ENCODE measurements around the gene AQP7.
"Not testable (repeated sequence)": the region's sequence is repeated elsewhere in the genome, so short reads cannot be mapped to it uniquely, and the experiment has no call there.

AQP7 gene

GRCh38 chr9:33366979-33367480 lies 35.3 kb downstream of the AQP7 start:
- DNase-seq: no peak

DNA sequence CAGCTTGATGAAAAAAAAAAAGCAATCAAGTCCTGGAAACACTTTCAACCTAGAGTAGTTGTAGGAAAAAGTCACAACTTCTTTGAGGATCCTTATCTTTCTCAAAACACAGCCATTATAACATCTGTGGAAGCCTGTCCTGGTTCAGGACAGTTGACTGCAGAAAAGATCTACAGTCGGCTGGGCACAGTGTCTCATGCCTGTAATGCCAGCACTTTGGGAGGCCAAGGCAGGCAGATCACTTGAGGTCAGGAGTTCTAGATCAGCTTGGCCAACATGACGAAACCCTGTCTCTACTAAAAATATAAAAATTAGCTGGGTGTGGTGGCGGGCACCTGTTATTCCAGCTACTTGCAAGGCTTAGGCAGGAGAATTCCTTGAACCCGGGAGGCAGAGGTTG lies 37.6 kb downstream of the AQP7 start:
- not testable (repeated sequence) for DNase-seq

DNA sequence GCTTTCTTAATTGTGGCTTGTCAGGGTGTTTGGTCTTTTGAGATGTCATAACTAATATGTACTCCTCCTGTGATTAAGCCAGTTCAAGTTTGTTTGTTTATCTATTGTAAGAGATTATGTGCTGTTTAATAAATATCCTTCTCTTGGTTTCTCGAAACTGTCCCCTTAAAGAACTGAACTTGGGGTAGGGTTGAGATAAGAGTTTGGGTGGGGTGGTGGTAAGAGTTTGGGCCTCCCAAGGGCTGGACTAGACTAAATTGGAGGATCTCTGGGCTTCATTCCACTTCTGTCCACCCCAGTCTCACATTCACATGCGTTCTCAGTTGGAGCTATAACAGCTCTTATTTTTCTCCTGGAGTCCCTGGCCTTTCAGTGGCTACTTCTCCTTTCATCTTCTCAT lies 38.2 kb downstream of the AQP7 start:
- DNase-seq: no peak

- DNase-seq: not testable (repeated sequence)
Observed at GRCh38 chr9:33358641-33359040, 43.7 kb downstream of the AQP7 start.

DNA sequence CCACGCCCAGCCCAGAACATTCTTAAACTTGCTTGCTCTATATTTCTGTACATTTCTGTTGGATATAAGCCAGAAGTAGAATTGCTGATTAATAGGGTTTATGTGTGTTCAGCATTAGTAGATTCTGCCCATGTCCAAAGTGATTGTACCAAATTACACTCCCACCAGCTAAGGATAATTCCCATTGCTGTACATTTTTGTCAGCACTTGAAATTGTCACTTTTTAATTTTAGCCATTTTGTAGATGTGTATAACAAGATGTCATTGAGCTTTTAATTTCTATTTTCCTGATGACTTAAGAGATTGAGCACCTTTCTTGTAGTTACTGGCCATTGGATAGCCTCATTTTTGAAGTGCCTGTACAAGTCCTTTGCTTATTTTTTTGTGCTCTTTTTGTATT lies 46.4 kb downstream of the AQP7 start:
- DNase-seq: no peak

DNA sequence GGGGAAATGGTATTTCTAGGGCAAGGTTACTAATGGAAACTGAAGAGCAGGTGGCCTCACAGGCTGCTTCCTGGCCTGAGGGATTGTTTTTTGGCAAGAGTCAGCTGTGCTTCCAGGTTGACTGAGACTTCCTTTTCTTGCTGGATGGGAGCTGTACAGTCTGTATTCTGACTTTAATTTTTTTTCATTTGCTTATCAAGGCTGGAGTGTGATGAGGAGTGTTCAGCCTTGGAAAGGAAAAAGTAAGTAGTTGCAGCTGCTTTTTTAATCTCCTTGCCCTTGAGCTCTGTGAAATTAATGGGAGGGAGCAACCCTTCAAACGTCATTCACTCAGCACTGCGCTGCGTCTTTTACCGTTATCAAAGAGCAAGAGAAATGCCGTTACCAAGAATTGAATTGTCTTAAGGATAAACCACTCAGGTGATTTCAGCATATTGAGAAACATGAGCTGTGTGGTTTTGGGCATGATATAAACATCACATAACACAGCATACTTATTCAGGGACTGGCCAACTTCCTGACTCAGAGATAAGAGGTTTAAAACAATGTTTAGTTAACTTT lies 47.6 kb downstream of the AQP7 start:
- DNase-seq: no peak

DNA sequence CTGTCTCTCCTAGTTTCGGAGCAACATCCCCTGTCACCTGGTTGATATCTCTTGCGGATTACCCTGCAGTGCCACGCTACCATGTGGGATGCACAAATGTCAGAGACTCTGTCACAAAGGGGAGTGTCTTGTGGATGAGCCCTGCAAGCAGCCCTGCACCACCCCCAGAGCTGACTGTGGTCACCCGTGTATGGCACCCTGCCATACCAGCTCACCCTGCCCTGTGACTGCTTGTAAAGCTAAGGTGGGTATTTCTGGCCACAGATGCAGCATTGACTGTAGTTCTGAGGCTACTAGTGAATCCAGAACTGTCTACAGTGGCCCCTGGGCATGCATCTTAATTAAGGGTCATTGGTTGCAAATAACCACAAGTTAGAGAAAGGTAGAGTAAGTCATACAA lies 50.8 kb downstream of the AQP7 start:
- DNase-seq: no peak

- DNase-seq: peak in 1 of 3 donors; percentile 2
Observed at GRCh38 chr9:33350310-33350709, 52.1 kb downstream of the AQP7 start.

- no peak for DNase-seq
Observed at GRCh38 chr9:33349743-33350142, 52.6 kb downstream of the AQP7 start.

GRCh38 chr9:33348998-33349397 lies 53.4 kb downstream of the AQP7 start:
- DNase-seq: no peak

DNA sequence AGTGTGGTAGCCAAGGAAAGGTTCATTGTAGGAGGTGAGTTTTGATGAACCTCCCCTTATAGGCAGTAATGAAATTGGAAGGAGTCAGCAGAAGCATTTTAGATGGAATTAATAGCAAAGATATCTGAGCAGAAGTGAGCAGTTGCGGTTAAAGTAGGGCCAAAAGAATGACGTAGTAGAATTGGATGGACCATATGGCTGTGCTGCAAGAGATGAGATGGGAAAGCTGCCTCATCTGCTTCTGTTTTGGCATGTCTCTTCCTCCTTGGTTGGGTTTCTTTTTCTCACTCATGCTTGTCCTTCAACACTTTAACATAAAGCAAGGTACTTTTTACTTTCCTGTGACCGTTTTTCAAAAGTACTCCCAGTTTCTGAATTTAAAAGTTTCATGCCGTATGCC lies 55.8 kb downstream of the AQP7 start:
- no peak for DNase-seq

DNA sequence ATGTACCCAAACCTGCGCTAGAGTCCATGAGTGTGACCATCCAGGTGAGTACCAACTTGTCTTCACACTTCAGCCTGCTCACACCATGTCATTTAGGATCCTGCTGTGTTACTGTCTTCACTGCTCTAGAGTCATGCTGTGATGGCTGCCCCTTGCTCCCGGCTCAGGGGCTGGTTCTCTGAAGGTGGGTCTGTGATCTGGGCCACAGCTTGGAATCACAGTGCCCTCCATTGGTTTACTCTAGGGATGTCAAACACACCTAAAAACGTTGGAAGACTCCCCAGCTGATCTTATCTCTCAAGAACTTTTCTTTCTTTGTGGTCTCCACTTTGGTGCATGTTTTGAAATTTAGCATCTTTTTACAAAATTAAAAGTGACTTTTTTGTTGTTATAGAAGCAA lies 58.2 kb downstream of the AQP7 start:
- no peak for DNase-seq

GRCh38 chr9:33341182-33341581 lies 61.2 kb downstream of the AQP7 start:
- no peak for DNase-seq

DNA sequence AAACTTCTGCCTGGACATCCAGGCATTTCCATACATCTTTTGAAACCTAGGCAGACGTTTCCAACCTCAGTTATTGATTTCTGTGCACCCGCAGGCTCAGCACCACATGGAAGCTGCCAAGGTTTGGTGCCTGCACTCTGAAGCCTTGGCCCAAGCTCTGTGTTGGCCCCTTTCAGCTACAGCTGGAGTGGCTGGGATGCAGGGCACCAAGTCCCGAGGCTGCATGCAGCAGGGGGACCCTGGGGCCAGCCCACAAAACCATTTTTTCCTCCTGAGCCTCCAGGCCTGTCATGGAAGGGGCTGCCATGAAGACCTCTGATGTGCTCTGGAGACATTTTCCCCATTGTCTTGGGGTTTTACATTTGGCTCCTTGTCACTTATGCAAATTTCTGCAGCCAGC lies 62.2 kb downstream of the AQP7 start:
- DNase-seq: no peak

Data from suppressor macrophage treated with lipopolysaccharide for 1 hour (primary cell).